Hippocampal formation (tissue), 2 donors: Measurements from ENCODE around the gene MUC6.

Source experiments
- DNase-seq, 2 donors: peaks; one replicate each; lab custom pipeline; 2025; lab: John Stamatoyannopoulos, UW

The MUC6 gene

DNA sequence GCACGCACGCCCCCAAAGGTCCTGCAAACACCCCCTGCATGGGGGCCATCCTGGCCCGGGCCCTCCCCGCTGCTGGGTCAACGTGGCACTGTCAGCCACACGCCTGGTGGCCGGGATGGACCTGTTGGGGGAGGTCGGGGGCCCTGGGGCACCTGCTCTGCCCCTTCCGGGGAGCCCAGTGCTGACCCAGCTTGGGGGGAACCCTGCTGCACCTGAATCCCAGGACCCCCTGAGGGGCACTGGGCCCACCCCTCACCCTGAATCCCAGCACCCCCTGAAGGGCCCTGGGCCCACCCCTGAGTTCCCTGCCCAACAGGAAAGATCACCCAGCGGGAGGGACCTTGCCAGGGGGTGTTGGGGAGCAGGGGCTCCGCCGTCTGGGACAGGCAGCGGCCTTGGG, 413 bp upstream of the MUC6 start:
- no peak for DNase-seq

DNA sequence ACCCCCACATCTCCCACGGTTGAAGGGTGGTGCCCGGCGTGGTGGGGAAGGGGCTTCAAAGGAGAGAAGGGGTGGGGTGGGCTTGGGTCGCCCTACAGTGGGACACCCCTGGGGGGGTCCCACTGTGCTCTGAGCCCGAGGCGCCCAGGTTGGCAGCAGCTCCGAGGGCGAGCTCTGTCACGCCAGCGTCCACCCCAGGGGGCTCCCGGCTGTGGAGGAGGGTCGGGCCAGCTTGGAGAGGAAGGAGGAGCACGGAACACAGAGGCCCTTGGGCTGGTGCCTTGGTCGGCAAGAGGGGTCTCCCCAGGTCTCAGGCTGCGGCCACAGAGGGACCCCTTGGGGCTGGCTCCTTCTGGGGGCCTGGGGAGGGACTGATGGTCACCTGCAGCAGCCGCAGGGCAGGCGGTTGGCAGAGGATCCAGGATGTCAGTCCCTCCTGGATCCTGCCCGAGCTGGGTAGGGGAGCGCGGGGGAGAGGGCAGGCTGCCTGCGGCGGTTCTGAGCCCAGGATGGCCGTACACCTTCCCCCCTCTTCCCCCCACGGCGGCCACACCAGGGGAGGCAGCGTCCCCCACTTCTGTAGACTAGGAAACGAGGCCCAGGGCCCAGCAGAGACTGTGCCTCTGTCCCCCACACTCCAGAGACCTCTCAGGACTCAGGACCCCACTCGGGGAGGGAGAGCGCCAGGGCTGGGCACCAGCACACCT, 788 bp downstream of the MUC6 start:
- DNase-seq, result no peak

GRCh38 chr11:1034456-1035295, 1.8 kb downstream of the MUC6 start:
- DNase-seq, result no peak

DNA sequence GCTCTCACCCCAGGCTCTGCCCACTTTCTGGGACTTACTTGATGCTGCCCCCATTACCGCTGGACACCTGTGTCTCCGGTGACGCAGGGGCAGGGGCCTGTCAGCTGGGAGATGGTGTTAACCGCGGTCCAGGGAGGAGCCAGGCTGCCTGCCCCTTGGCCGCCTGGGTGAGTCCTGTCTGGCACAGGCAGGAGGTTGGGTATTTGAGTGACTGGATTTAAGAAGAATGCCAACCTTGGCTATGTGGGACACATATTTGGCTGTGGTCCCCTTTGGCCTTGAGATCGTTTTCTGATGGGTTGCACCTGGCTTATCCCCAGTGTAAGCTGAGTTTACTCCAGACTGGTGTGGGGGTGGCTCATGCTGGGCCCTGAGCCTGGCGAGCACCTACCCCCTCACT, 2.5 kb downstream of the MUC6 start:
- DNase-seq, result no peak

- DNase-seq, result no peak
Observed at GRCh38 chr11:1033016-1033798, 3.3 kb downstream of the MUC6 start.

- no peak for DNase-seq
Observed at GRCh38 chr11:1032310-1032891, 4.1 kb downstream of the MUC6 start.

DNA sequence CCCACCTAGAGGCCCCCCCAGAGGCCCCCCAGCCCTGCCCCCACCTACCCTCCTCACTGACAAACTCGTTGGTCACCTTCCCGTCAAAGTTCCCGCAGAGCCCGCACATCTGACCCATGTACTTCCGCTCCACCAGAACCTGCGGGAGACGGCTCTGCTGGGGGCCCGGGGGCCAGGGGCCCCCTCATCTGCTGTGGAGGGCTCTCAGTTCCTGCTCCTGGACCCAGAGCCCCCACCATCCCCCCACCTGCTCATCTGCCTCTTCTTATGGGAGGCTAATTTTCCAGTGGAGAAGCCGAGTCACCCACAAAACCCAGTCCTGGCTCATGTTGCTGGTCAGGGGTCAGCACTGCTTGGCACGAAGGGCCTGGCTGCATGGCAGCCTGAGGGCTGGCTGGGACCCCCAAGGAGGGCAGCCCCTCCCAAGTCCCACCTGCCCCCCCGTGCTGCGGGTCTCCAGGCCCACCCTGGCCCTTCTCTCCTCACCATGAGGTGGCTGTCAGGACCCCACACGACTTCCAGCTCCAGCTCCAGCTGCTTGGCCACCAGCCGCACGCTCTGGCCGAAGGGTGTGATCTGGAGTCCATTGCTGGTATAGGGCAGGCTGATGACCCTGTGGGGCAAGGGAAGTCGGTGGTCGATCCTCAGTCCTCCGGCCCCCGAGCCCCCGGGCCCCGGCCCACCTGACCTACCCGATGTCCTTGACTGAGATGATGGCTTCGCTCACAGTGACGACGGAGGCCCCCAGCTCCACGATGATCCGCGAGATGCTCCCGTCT, 5.2 kb downstream of the MUC6 start:
- DNase-seq, result no peak

DNA sequence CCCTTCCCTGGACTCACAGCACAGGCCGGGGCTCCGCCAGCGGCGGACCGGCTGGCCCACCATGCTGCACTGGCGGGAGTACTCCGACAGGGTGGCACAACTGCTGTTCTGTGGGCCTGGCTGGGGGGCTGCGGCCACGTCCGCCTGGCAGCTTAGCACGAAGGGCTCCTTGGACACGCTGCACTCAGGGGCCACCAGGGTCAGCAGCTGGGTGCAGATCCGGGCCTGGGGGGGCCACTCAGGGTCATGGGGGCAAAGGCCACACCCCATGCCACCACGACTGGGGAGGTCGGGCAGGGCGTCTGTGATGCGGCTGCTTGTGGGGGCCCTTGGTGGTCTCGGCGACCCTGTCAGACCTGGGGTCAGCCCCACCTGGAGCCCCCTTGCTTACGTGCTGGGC, 6.0 kb downstream of the MUC6 start:
- DNase-seq, result no peak

- DNase-seq, result no peak
Observed at GRCh38 chr11:1030086-1030485, 6.4 kb downstream of the MUC6 start.

GRCh38 chr11:1029654-1030053, 6.9 kb downstream of the MUC6 start:
- no peak for DNase-seq

- no peak for DNase-seq
Observed at GRCh38 chr11:1029051-1029450, 7.5 kb downstream of the MUC6 start.

- no peak for DNase-seq
Observed at GRCh38 chr11:1028616-1029015, 7.9 kb downstream of the MUC6 start.

DNA sequence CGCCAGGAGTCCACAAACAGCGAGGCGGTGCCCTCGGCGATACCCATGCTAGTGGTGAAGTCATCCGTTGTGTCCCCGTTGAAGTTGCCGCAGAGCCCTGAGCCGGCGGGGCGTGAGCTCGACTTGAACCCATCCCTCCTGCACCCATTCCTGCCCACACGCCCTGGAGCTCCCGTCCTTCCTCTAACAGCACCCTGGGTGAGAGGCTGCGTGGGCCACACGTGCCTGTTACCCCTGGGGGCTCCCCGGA, 8.3 kb downstream of the MUC6 start:
- DNase-seq, result no peak

DNA sequence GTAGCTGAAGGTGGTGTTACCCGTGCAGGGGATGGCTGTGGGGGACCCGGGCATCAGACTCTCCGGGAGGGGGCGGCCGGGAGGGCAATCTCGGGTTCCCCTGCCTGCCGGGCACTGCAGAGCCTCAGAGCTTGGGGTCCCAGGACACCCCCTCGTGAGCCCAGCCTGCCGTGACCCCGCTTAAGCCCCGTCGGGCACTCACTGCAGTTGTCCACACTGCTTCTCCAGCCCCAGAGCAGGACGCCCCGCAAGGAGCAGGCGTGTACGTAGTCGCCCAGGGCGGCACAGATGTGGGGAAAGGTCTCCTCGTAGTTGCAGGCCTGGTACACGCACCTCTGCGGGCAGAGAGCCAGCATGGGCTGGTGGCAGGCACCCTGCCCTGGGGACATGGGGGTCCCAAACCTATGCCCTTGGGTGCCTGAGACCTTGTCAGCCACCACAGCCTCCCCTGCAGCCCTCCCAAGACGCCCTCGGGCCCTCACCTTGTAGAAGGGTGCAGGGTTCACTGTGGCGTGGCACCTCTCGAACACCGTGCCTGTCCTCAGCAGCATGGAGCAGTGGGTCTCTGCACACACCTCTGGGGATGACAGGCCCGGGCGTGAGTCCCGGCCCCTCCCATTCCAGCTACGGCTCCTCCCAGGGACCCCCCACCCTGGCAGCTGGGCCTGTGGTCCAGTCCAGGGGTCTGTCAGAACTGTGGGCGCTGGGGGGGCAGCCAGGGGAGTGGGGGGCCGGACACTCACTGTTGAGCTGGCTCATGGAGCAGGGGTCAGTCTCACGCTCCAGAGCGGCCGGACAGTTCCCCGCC, 8.8 kb downstream of the MUC6 start:
- no peak for DNase-seq

GRCh38 chr11:1026641-1027482, 9.7 kb downstream of the MUC6 start:
- DNase-seq, result no peak

DNA sequence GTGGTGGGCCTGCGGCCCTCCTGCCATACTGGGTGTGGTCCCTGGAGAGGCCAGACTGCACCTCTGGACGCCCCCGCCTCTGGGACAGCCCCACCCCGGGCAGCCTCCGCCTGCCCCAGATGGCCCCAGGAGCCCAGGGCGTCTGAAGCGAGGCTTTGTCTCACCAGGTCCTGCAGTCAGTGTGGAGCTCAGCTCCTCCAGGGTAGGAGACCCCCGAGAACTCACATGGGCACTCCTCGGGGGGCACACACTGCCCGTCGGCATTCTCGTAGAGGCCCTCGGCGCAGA, 10.4 kb downstream of the MUC6 start:
- no peak for DNase-seq

DNA sequence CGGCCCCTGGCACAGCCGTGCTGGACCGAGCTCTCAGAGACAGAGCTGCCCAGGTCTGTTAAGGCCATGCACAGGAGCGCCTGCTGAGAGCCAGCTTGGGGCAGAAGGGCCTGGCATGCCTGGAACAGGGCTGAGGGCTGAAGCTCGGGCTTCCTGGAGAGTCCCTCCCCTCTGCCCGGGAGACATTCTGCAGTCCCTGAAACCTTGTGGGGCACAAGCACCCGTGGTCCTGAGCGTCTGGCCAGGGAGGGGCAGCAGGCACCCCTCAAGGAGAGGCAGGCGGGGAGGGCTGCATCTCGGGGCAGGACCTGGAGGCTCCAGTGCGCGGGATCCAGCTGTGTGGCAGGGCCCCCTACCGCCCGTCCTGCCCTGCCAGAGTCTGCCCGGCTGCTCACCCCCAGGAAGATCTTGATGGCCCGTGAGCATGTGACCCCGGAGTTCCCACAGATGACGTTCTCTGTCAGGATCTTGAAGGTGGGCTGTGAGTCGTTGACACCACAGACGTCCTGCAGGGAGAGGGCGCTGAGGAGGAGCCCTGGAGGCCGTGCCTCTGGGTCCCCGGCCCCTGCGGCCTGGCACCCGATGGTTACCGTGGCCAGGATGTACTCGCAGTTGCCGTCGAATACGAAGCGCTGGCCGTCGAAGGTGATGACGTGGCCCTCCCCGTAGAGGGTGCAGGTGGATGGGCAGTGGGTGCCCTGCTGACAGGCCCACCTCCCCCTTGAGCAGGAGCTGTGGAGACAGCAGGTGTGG, 10.9 kb downstream of the MUC6 start:
- no peak for DNase-seq

DNA sequence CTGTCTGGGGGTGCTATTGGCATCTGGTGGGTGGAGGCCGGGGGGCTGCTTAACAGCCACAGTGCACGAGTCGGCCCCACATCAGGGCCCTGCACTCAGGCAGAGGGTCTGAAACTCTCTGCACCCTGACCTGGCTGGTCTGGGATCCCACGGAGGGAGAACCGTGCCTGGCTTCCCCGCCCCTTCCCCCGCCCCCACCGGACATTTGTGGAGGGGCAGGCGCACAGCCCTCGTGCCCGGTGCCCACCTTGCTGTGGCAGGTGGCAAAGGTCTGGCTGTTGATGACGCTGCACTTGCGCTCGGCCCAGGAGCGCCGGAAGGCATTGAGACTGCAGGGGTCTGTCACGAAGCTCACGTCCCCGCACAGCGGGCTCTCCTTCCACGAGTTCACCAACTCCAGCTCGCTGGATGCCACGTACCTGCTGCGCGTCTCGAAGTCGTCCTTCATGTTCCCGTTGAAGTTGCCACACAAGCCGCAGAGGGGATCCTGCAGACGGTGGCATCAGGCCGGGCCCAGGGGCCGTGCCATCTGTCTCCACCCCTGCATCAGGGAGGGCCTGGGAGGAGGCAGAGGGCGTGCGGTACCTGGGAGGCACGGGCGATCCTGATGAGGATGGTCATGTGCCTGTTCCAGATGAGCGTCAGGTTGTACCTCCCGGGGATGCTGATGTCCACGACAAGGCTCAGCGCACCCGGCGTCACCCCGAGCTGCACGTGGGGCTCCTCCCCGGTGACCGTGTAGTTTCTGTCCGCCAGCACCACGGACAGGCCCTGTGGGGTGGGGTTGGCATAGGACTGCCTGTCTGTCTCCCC, 11.7 kb downstream of the MUC6 start:
- DNase-seq, result no peak
